Measurements from ENCODE around the gene TIMM10B. TPM values are rescaled to one million over a fixed set of nuclear protein-coding genes. Genes with fewer than 3 reads are reported as not detected.

The TIMM10B gene
- total and polyA plus RNA-seq, 2 of the 13 experiments (the other 11 are each of a cell fraction or from before 2014, with no cell fraction given): 34.9 to 39.5 TPM

DNA sequence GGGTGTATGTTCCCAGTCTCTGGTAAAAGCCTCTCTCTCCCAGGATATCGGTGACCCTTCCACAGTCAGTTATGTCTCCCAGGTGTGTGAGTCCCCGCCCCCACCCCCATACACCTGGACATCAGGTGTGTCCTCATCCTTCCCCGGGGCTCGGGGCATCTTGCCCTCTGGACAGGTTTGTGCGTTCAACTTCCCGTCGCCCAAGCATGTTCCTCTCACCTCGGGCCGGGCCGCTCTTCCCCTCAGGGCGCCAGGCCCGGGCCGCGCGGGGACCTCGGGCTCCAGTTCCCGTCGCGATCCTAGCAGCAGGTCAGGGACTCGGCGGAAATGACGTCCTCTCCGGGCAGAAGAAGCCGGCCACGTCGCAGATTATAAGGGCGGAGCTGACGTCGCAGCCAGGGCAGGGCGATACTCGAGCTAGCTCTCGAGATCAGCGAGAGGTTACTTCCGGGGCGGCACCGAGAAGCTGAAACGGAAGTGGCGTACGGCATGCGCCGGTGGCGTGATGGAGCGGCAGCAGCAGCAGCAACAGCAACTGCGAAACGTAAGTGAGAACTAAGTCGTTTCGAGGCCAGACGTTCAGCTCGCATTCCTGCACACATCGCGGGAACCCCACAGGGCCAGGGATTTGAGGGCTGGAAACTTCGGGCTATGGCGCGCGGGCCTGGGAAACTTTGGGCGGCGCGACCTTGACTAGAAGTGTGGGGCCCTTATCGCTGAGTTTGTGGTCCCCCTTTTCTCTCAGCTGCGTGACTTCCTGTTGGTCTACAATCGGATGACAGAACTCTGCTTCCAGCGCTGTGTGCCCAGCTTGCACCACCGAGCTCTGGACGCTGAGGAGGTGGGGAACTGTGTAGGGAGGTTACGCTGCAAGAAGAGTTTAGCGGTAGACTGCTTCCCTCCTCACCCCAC is at the start of gene TIMM10B, which contains the start of gene ARFIP2 (continued):
- TF ChIP-seq TEAD2 (CRISPR knock-in tag; IDR thresholded peaks at IDR 0.05) (0 out of 2 replicates have a peak, but pooled peaks have one; percentile 7), NR1H2 (CRISPR knock-in tag; IDR thresholded peaks at IDR 0.05; ENCODE audit: borderline replicate concordance, low read depth) (peak; percentile 68; the same call in 1 of the 2 replicates), RNF2 (conservative IDR thresholded peaks at IDR 0.05; ENCODE audit: low read depth) (peak; percentile 78), ZSCAN12 (CRISPR knock-in tag; IDR thresholded peaks at IDR 0.05) (no peak), ZNF264 (CRISPR knock-in tag; IDR thresholded peaks at IDR 0.05) (peak; percentile 99), HES4 (CRISPR knock-in tag; IDR thresholded peaks at IDR 0.05; ENCODE audit: borderline replicate concordance) (0 out of 2 replicates have a peak, but pooled peaks have one; percentile 64), IRF2 (CRISPR knock-in tag; IDR thresholded peaks at IDR 0.05) (peak; percentile 70), ATF7-NPFF (CRISPR knock-in tag; IDR thresholded peaks at IDR 0.05; ENCODE audit: low read depth) (no peak; the same call in 1 of the 2 replicates), CC2D1A (CRISPR knock-in tag; IDR thresholded peaks at IDR 0.05) (no peak), RARG (CRISPR knock-in tag; IDR thresholded peaks at IDR 0.05; ENCODE audit: low read depth) (no peak), ZNF768 (CRISPR knock-in tag; IDR thresholded peaks at IDR 0.05) (peak; percentile 53), ZKSCAN8 (CRISPR knock-in tag; IDR thresholded peaks at IDR 0.05; ENCODE audit: borderline replicate concordance) (no peak), ZNF792 (CRISPR knock-in tag; IDR thresholded peaks at IDR 0.05) (peak; percentile 90), PRMT3 (CRISPR knock-in tag; IDR thresholded peaks at IDR 0.05; ENCODE audit: borderline replicate concordance, low read depth) (no peak), JUN (CRISPR knock-in tag; IDR thresholded peaks at IDR 0.05) (no peak), ZNF552 (CRISPR knock-in tag; IDR thresholded peaks at IDR 0.05; ENCODE audit: borderline replicate concordance) (no peak), ZNF790 (CRISPR knock-in tag; IDR thresholded peaks at IDR 0.05; ENCODE audit: borderline replicate concordance) (no peak; the same call in 1 of the 2 replicates), NCOA1 (CRISPR knock-in tag; IDR thresholded peaks at IDR 0.05) (no peak)
- TF ChIP-seq, protein P1, sequence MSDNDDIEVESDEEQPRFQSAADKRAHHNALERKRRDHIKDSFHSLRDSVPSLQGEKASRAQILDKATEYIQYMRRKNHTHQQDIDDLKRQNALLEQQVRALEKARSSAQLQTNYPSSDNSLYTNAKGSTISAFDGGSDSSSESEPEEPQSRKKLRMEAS (IDR thresholded peaks at IDR 0.05): peak; percentile 88
- TF ChIP-seq, protein P2, sequence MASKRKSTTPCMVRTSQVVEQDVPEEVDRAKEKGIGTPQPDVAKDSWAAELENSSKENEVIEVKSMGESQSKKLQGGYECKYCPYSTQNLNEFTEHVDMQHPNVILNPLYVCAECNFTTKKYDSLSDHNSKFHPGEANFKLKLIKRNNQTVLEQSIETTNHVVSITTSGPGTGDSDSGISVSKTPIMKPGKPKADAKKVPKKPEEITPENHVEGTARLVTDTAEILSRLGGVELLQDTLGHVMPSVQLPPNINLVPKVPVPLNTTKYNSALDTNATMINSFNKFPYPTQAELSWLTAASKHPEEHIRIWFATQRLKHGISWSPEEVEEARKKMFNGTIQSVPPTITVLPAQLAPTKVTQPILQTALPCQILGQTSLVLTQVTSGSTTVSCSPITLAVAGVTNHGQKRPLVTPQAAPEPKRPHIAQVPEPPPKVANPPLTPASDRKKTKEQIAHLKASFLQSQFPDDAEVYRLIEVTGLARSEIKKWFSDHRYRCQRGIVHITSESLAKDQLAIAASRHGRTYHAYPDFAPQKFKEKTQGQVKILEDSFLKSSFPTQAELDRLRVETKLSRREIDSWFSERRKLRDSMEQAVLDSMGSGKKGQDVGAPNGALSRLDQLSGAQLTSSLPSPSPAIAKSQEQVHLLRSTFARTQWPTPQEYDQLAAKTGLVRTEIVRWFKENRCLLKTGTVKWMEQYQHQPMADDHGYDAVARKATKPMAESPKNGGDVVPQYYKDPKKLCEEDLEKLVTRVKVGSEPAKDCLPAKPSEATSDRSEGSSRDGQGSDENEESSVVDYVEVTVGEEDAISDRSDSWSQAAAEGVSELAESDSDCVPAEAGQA (IDR thresholded peaks at IDR 0.05; ENCODE audit: low read depth): peak; percentile 96
- TF ChIP-seq, protein P2 (CRISPR knock-in tag; IDR thresholded peaks at IDR 0.05; ENCODE audit: borderline replicate concordance): no peak
